Measurements from ENCODE around the gene FCAMR.

The FCAMR gene

DNA sequence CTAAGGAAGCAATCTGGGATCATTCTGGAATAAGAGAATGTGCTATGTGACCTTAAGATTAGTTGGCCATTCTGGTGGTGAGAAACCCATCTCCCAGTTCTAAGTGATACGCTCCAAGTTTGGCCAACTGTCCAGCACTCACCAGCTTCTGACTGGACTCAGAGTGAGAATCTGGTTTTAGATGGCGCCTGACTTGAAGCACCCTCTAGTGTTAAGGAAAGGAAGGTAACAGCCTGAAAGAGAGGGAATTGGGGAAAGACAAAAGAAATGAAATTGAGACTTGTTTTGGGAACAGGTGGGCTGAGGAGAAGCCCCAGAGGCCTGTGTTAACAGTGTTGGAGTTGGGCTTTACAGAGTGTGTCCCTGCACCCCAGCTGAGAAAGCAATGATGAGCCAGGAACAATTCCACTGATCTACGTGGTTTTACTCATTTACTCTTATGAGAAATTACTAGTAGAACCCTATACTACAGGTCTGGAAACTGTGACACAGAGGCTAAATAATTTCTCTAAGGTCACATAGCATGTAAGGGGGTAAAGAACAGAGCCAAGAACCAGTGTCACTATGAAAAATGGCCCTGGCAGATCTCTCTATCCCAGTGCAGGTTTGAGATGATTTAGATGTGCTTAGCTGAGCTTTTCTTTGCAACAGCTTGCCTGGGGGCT, 9.3 kb upstream of the FCAMR start:
- TF ChIP-seq, protein P1, sequence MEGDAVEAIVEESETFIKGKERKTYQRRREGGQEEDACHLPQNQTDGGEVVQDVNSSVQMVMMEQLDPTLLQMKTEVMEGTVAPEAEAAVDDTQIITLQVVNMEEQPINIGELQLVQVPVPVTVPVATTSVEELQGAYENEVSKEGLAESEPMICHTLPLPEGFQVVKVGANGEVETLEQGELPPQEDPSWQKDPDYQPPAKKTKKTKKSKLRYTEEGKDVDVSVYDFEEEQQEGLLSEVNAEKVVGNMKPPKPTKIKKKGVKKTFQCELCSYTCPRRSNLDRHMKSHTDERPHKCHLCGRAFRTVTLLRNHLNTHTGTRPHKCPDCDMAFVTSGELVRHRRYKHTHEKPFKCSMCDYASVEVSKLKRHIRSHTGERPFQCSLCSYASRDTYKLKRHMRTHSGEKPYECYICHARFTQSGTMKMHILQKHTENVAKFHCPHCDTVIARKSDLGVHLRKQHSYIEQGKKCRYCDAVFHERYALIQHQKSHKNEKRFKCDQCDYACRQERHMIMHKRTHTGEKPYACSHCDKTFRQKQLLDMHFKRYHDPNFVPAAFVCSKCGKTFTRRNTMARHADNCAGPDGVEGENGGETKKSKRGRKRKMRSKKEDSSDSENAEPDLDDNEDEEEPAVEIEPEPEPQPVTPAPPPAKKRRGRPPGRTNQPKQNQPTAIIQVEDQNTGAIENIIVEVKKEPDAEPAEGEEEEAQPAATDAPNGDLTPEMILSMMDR (IDR thresholded peaks at IDR 0.05) = no peak
- H2AFZ ChIP-seq = no peak overlapping the region
- H3K27ac ChIP-seq = no peak overlapping the region
- H3K4me2 ChIP-seq (ENCODE audit: low read length) = no peak overlapping the region
- no peaks in the 10 kb centered on the region for H3K79me2 ChIP-seq
- no peak overlapping the region for H3K9ac ChIP-seq
- H3K9me3 ChIP-seq (ENCODE audit: control insufficient read depth, low read length) = no peaks in the 10 kb centered on the region
- no peak overlapping the region for H3K4me3 ChIP-seq (ENCODE audit: low read depth, low read length)
- H3K36me3 ChIP-seq (ENCODE audit: control insufficient read depth, insufficient read depth, low read length) = no peaks in the 10 kb centered on the region
- no peaks in the 10 kb centered on the region for H3K27me3 ChIP-seq (ENCODE audit: control insufficient read depth, insufficient read depth, low read length)
- H3K4me1 ChIP-seq = no peaks in the 10 kb centered on the region

DNA sequence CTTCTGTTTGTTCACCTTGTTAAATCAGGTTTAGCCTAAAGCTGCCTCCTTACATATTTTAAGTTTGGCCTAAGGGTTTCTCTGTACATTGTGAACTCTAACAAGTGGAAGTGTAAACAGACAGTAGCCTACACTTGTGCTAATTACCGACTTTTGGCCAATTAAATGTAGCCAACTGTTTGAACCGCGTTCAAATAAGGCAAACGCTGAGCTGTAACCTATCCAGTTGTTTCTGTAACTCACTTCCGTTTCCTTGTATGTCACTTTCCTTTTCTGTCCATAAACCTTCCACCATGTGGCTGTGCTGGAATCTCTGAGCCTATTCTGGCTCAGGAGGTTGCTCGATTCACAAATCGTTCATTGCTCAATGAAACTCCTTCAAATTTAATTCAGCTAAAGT, 8.0 kb upstream of the FCAMR start:
- Histone ChIP-seq H3K27me3 (ENCODE audit: control insufficient read depth, insufficient read depth, low read length) (no peaks in the 10 kb centered on the region), H3K27ac (no peak overlapping the region), H3K79me2 (no peaks in the 10 kb centered on the region), H3K36me3 (ENCODE audit: control insufficient read depth, insufficient read depth, low read length) (no peaks in the 10 kb centered on the region), H2AFZ (no peak overlapping the region), H3K9me3 (ENCODE audit: control insufficient read depth, low read length) (no peaks in the 10 kb centered on the region), H3K4me3 (ENCODE audit: low read depth, low read length) (no peak overlapping the region), H3K9ac (no peak overlapping the region), H3K4me2 (ENCODE audit: low read length) (no peak overlapping the region), H3K4me1 (no peaks in the 10 kb centered on the region)
- TF ChIP-seq, protein P1 (IDR thresholded peaks at IDR 0.05) = no peak

DNA sequence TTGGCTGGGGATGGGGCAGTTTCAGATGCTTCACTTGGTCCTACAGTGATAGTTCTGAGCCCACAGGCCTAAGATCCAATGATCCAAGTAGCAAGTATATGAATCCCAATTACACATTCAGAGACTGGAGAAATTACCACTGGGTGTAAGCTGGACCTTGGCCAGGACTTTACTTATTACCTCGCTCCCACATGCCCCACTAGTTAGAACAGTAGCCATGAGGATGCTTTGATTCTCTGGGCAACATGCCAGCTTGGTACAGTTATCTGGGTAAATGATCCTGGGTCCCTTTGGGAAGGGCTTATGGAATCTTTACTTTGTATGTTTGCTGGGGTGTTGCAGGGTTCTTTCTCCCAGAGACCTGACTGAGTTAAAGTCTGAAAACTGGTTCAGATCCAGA, 5.0 kb upstream of the FCAMR start:
- no peaks in the 10 kb centered on the region for H3K36me3 ChIP-seq (ENCODE audit: control insufficient read depth, insufficient read depth, low read length)
- no peak overlapping the region for H2AFZ ChIP-seq
- H3K4me2 ChIP-seq (ENCODE audit: low read length) = no peak overlapping the region
- H3K4me1 ChIP-seq = no peaks in the 10 kb centered on the region
- H3K79me2 ChIP-seq = no peaks in the 10 kb centered on the region
- no peak overlapping the region for H3K9ac ChIP-seq
- H3K27ac ChIP-seq = no peak overlapping the region
- no peaks in the 10 kb centered on the region for H3K9me3 ChIP-seq (ENCODE audit: control insufficient read depth, low read length)
- no peak overlapping the region for H3K4me3 ChIP-seq (ENCODE audit: low read depth, low read length)
- TF ChIP-seq, protein P1 (IDR thresholded peaks at IDR 0.05) = no peak
- no peaks in the 10 kb centered on the region for H3K27me3 ChIP-seq (ENCODE audit: control insufficient read depth, insufficient read depth, low read length)

DNA sequence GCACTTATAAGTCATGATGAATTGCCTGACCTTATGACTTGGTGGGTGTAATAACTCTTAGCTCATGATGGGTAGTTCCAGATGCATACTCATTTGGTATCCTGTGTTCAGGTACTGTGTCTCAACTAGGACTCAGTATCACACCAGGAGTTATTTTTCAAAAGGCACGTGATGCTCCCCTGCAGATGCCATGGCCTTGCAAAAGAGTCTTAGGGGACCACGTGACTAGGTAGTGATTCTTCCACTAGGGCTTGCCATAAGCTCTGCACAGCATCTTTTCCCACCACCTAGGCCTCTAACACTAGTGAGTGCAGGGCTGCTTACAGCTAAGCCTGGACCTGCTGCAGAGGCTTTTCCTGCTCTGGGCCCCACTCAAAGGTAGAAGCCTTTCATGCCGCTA, 3.9 kb upstream of the FCAMR start:
- Histone ChIP-seq H3K27ac (no peak overlapping the region), H3K4me3 (ENCODE audit: low read depth, low read length) (no peak overlapping the region), H3K79me2 (no peaks in the 10 kb centered on the region), H3K4me1 (no peaks in the 10 kb centered on the region), H3K36me3 (ENCODE audit: control insufficient read depth, insufficient read depth, low read length) (no peaks in the 10 kb centered on the region), H3K9me3 (ENCODE audit: control insufficient read depth, low read length) (no peaks in the 10 kb centered on the region), H3K9ac (no peak overlapping the region), H3K27me3 (ENCODE audit: control insufficient read depth, insufficient read depth, low read length) (no peaks in the 10 kb centered on the region), H2AFZ (no peak overlapping the region), H3K4me2 (ENCODE audit: low read length) (no peak overlapping the region)
- TF ChIP-seq, protein P1 (IDR thresholded peaks at IDR 0.05) = no peak

DNA sequence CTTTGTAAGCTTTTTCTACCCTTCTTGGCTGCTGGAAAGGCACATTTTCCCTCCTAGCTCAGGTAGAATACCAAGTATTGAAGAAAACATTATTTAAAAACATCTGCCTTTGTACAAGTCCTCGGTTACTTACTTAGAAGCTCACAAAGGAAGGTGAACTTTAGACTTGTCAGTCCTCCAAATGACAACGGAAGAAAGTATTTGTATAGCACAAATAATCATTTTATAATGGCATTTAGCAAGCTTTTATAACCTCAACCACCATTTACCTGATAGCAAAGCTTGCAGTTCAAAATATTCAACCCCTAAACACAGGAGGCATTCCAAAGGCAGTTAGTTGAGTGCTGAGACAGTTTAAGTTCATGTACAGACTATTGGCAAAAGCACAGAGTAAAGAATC, 2.5 kb upstream of the FCAMR start:
- TF ChIP-seq, protein P1 (IDR thresholded peaks at IDR 0.05) = no peak
- Histone ChIP-seq H3K4me1 (no peaks in the 10 kb centered on the region), H3K9ac (no peak overlapping the region), H3K27me3 (ENCODE audit: control insufficient read depth, insufficient read depth, low read length) (no peaks in the 10 kb centered on the region), H3K79me2 (no peaks in the 10 kb centered on the region), H3K36me3 (ENCODE audit: control insufficient read depth, insufficient read depth, low read length) (no peaks in the 10 kb centered on the region), H3K4me2 (ENCODE audit: low read length) (no peak overlapping the region), H3K27ac (no peak overlapping the region), H2AFZ (no peak overlapping the region), H3K9me3 (ENCODE audit: control insufficient read depth, low read length) (no peaks in the 10 kb centered on the region), H3K4me3 (ENCODE audit: low read depth, low read length) (no peak overlapping the region)
